K562 (cell line): ENCODE measurements around the gene WEE1. TPM values are rescaled to one million over a fixed set of nuclear protein-coding genes. Genes with fewer than 3 reads are reported as not detected.
"Not testable (repeated sequence)": the region's sequence is repeated elsewhere in the genome, so short reads cannot be mapped to it uniquely, and the experiment has no call there.

Source experiments
- ATAC-seq: fragments of 200-7000 bp; cut with Tn5 transposase; 3 replicates; pipeline ENCODE4 v1.9.1; 2020; ENCODE audit warnings: moderate library complexity
- BruUV-seq: library from RNA; stranded (reverse); fragments of 400-500 nt; replicated peaks from 2 replicates; lab custom pipeline; 2021; lab: Mats Ljungman, UMichigan
- CTCF ChIA-PET: fragments of 300-600 bp; formaldehyde crosslinking; extraction: SDS; loops from one replicate; lab custom pipeline; 2021; ENCODE audit warnings: low intra/inter-chr PET ratio; lab: Yijun Ruan, JAX
- POLR2A ChIA-PET: fragments of 300-600, 350-650 bp; sonication (Branson Sonifier 250); formaldehyde crosslinking; extraction: SDS; loops from one replicate; lab custom pipeline; 2021; ENCODE audit warnings: antibody characterized with exemption, inconsistent platforms; lab: Yijun Ruan, JAX
- DNase-seq, 4 experiments: peaks; one replicate each; pipeline versions ENCODE4 v3.0.0 to v3.0.0-alpha.2; 2011 to 2018; ENCODE audit warnings: low spot score in 3 of 4, mixed read lengths in 3 of 4; ENCODE audit errors: extremely low read depth in 1 of 4
- FAIRE-seq: peaks from 2 replicates; lab custom pipeline; 2011; peaks lifted over from hg19 to GRCh38; lab: Jason Lieb, UNC
- H2AFZ ChIP-seq: 2 replicates; pipeline ENCODE4 v1.6.0; 2011; ENCODE audit warnings: low read depth, low read length, control low read depth, inconsistent platforms
- H3K27ac ChIP-seq: fragments of 200-600 bp; 3 replicates; pipeline ENCODE4 v1.8.0; 2011; ENCODE audit warnings: low read depth, mild to moderate bottlenecking, control low read depth, inconsistent platforms, low read length, moderate library complexity, mixed read lengths; ENCODE audit errors: extremely low read depth
- H3K27me3 ChIP-seq, 2 experiments: fragments of 300-600 bp in 1 of 2; 2 replicates in 1 of 2; 3 replicates in 1 of 2; pipeline versions ENCODE4 v1.6.0 to v1.8.0; 2011; ENCODE audit warnings: inconsistent platforms in 2 of 2, low read length in 2 of 2, mild to moderate bottlenecking in 1 of 2, mixed read lengths in 1 of 2, moderate library complexity in 1 of 2; ENCODE audit not compliant: control insufficient read depth in 2 of 2, insufficient read depth in 2 of 2
- H3K36me3 ChIP-seq: fragments of 300-600 bp; 3 replicates; pipeline ENCODE4 v1.8.0; 2011; ENCODE audit warnings: mild to moderate bottlenecking, low read length, inconsistent platforms; ENCODE audit not compliant: control insufficient read depth, insufficient read depth
- H3K4me1 ChIP-seq, 2 experiments: fragments of 200-600 bp in 1 of 2; replicated peaks in 1 of 2; 2 replicates in 1 of 2; 3 replicates in 1 of 2; pipeline versions ENCODE4 v1.5.1 to v1.8.0; 2011; ENCODE audit warnings: inconsistent platforms in 2 of 2, low read length in 2 of 2, mild to moderate bottlenecking in 1 of 2, mixed read lengths in 1 of 2, moderate library complexity in 1 of 2; ENCODE audit not compliant: control insufficient read depth in 2 of 2, insufficient read depth in 2 of 2
- H3K4me2 ChIP-seq: 2 replicates; pipeline ENCODE4 v1.6.1; 2011; ENCODE audit warnings: low read length, control low read depth, inconsistent platforms, mixed read lengths; ENCODE audit not compliant: insufficient read depth
- H3K4me3 ChIP-seq: fragments of 200-600 bp; sonication (generic), shearing (Covaris generic); 2 replicates; pipeline ENCODE4 v1.5.1; 2016; ENCODE audit warnings: control low read depth, inconsistent platforms
- H3K79me2 ChIP-seq: fragments of 200-600 bp; 3 replicates; pipeline ENCODE4 v1.8.0; 2011; ENCODE audit warnings: low read length, inconsistent platforms; ENCODE audit not compliant: control insufficient read depth, insufficient read depth
- H3K9ac ChIP-seq, 2 experiments: 2 replicates each; pipeline versions ENCODE4 v1.6.0 to v1.6.1; 2011; ENCODE audit warnings: low read depth in 2 of 2, low read length in 2 of 2, control low read depth in 1 of 2, inconsistent platforms in 1 of 2, mild to moderate bottlenecking in 1 of 2, mixed read lengths in 1 of 2; ENCODE audit not compliant: insufficient read depth in 1 of 2
- H3K9me1 ChIP-seq: one replicate; pipeline ENCODE4 v1.6.0; 2011; ENCODE audit warnings: inconsistent platforms, mild to moderate bottlenecking, low read length, moderate library complexity; ENCODE audit not compliant: control insufficient read depth, insufficient read depth
- H3K9me3 ChIP-seq: replicated peaks from 2 replicates; pipeline ENCODE4 v1.5.1; 2011; ENCODE audit warnings: low read depth, low read length, inconsistent platforms; ENCODE audit not compliant: control insufficient read depth, insufficient read depth
- H4K20me1 ChIP-seq: replicated peaks from 2 replicates; pipeline ENCODE4 v1.6.1; 2011; ENCODE audit warnings: low read length, inconsistent platforms, mixed read lengths; ENCODE audit not compliant: control insufficient read depth, insufficient read depth
- NFYB ChIP-seq: IDR thresholded peaks from 2 replicates; pipeline ENCODE4 v1.6.1; 2011; ENCODE audit warnings: mild to moderate bottlenecking, moderate library complexity; ENCODE audit not compliant: insufficient read length; ENCODE audit errors: extremely low read depth
- WGBS: fragments of 100-300 bp; shearing (Covaris generic); methylation state at CpG from one replicate; pipeline ENCODE4 v1.1.6; 2016; ENCODE audit warnings: low coverage, mixed read lengths; ENCODE audit not compliant: insufficient coverage; ENCODE audit errors: missing lambda C conversion rate; 5-methylcytosine and 5-hydroxymethylcytosine counted together
- in situ Hi-C: fragments of 300-500 bp; cut with MboI; formaldehyde crosslinking; loops from 4 replicates; pipeline ENCODE4 v1.15.0; 2018; ENCODE audit warnings: inconsistent platforms, mixed read lengths
- intact Hi-C: fragments of 100-400 bp; cut with micrococcal nuclease; formaldehyde crosslinking; loops from 2 replicates; pipeline ENCODE4 v1.14.2; 2022
- polyA plus RNA-seq, 8 experiments: library from polyadenylated mRNA; depleted of rRNA in 4 of 8; stranded (reverse) in 5 of 8; unstranded in 3 of 8; fragments of >200 nt; fragmentation: Nextera tagmentation in 2 of 8; fragmentation: Illumina TruSeq in 1 of 8; extraction: Ambion mirVana in 2 of 8; extraction: Trizol in 1 of 8; gene quantifications; 2 replicates each; pipeline versions ENCODE4 v1.2.1 to v1.2.3, GENCODE V29; 2011 to 2014; ENCODE audit warnings: inconsistent platforms in 1 of 8, missing spikeins in 1 of 8
- total RNA-seq, 7 experiments: library from RNA; depleted of rRNA in 6 of 7; stranded (reverse); fragments of >200 nt in 6 of 7; fragmentation: Illumina TruSeq in 2 of 7; extraction: Trizol in 2 of 7; gene quantifications; 2 replicates each; pipeline versions ENCODE4 v1.2.1 to v1.2.3, GENCODE V29; 2011 to 2021; ENCODE audit warnings: low replicate concordance in 1 of 7

WEE1 gene
- total and polyA plus RNA-seq, 9 of the 15 experiments (the other 6 are each of a cell fraction or from before 2014, with no cell fraction given) = 21.9 to 99.0 (median 67.4) TPM

DNA sequence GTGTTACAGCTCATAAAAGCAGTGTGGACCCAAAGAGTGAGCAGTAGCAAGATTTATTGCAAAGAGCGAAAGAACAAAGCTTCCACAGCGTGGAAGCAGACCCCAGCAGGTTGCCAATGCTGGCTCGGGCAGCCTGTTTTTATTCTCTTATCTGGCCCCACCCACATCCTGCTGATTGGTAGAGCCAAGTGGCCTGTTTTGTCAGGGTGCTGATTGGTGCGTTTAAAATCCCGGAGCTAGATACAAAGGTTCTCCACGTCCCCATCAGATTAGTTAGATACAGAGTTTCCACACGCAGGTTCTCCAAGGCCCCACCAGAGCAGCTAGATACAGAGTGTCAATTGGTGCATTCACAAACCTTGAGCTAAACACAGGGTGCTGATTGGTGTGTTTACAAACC lies 48.9 kb downstream of the WEE1 start:
- H3K9me1 ChIP-seq, H4K20me1 ChIP-seq: not testable (repeated sequence)
- in situ Hi-C loops = loop anchor here (5.0 kb wide), 1 partner anchor 510 kb away; no protein-coding TSS in a partner anchor
- peak; percentile 15 for TF ChIP-seq NFYB
- TF ChIP-seq, all 486 proteins: peak for 1; not testable (repeated sequence) for 485
- H3K4me1 ChIP-seq = peaks cover 4 to 12% of the 10 kb centered on the region in 2 experiments; a peak in 3 of 5 replicates
- H3K9ac ChIP-seq, BruUV-seq, DNase-seq, H2AFZ ChIP-seq, H3K36me3 ChIP-seq, H3K27ac ChIP-seq, intact Hi-C loops, POLR2A ChIA-PET, H3K4me3 ChIP-seq, H3K79me2 ChIP-seq, H3K9me3 ChIP-seq, CTCF ChIA-PET, H3K27me3 ChIP-seq, FAIRE-seq, H3K4me2 ChIP-seq, ATAC-seq: not testable (repeated sequence)
- WGBS = 52% methylated on average over 6 of the region's 7 CpGs

DNA sequence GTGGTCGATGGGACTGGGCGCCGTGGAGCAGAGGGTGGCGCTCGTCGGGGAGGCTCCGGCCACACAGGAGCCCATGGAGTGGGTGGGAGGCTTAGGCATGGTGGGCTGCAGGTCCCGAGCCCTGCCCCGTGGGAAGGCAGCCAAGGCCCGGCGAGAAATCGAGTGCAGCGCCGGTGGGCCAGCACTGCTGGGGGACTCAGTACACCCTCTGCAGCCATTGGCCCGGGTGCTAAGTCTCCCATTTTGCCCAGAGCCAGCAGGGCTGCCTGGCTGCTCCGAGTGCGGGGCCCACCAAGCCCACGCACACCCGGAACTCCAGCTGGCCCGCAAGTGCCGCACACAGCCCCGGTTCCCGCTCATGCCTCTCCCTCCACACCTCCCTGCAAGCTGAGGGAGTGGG lies 49.6 kb downstream of the WEE1 start:
- DNase-seq, H3K4me3 ChIP-seq, H4K20me1 ChIP-seq, BruUV-seq, H3K27ac ChIP-seq, H3K27me3 ChIP-seq, H3K9me1 ChIP-seq, H3K4me2 ChIP-seq, intact Hi-C loops, H3K79me2 ChIP-seq, H3K36me3 ChIP-seq, CTCF ChIA-PET, H2AFZ ChIP-seq, H3K9me3 ChIP-seq, FAIRE-seq, POLR2A ChIA-PET, H3K9ac ChIP-seq, ATAC-seq: not testable (repeated sequence)
- H3K4me1 ChIP-seq = peaks cover 4 to 11% of the 10 kb centered on the region in 2 experiments; a peak in 3 of 5 replicates
- in situ Hi-C loops = loop anchor here (5.0 kb wide), 1 partner anchor 509 kb away; no protein-coding TSS in a partner anchor
- 64% methylated on average over 16 of the region's 23 CpGs for WGBS
